Measurements from ENCODE around the gene CDA. TPM values are rescaled to one million over a fixed set of nuclear protein-coding genes. Genes with fewer than 3 reads are reported as not detected.

Gene CDA
- total and polyA plus RNA-seq, 7 donors: 1.0 to 2.5 (median 1.7) TPM

DNA sequence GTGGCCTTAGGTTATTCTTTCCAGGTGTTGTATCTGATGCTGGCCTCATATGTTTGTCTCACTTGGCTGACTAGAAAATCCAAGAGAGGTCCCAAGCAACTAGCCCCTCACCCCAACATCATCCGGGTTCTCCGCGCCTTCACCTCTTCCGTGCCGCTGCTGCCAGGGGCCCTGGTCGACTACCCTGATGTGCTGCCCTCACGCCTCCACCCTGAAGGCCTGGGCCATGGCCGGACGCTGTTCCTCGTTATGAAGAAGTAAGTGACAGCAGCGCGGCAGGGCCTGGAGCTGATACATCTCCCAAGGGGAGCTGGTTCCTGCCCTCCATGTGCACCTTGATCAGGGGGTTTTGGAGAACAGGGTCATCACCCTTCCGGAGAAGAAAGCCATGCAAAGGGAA is 55.5 kb downstream of the CDA start:
- no peak overlapping the region for H3K4me3 ChIP-seq
- WGBS, 3 donors: 86 to 90% (median 88%) methylated on average over 13 of the region's 13 CpGs
- no peaks in the 10 kb centered on the region for H3K27me3 ChIP-seq (ENCODE audit: insufficient read depth in 3 of 3, low read length in 2 of 3)
- DNase-seq (no peak), ATAC-seq (no peak)
- intact Hi-C loops (cut with DNase I): no loop called here
- no peaks in the 10 kb centered on the region for H3K9me3 ChIP-seq
- no peak overlapping the region for H3K27ac ChIP-seq
- peaks cover 7 to 99% of the 10 kb centered on the region in 2 donors for H3K36me3 ChIP-seq (ENCODE audit: insufficient read depth in 1 of 2, low read depth in 1 of 2)
- no peaks in the 10 kb centered on the region for H3K4me1 ChIP-seq
- TF ChIP-seq, protein P1, sequence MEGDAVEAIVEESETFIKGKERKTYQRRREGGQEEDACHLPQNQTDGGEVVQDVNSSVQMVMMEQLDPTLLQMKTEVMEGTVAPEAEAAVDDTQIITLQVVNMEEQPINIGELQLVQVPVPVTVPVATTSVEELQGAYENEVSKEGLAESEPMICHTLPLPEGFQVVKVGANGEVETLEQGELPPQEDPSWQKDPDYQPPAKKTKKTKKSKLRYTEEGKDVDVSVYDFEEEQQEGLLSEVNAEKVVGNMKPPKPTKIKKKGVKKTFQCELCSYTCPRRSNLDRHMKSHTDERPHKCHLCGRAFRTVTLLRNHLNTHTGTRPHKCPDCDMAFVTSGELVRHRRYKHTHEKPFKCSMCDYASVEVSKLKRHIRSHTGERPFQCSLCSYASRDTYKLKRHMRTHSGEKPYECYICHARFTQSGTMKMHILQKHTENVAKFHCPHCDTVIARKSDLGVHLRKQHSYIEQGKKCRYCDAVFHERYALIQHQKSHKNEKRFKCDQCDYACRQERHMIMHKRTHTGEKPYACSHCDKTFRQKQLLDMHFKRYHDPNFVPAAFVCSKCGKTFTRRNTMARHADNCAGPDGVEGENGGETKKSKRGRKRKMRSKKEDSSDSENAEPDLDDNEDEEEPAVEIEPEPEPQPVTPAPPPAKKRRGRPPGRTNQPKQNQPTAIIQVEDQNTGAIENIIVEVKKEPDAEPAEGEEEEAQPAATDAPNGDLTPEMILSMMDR (IDR thresholded peaks at IDR 0.05): no peak

DNA sequence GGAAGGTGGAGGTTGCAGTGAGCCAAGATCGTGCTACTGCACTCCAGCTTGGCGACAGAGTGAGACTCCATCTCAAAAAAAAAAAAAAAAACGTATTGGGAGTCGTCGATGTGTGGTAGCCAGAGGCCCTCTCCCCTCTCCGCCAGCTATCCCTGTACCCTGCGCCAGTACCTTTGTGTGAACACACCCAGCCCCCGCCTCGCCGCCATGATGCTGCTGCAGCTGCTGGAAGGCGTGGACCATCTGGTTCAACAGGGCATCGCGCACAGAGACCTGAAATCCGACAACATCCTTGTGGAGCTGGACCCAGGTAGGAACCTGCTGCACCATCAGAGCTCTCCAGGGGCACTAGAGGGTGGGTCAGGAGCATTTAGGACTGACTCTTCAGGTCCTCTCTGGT is 56.5 kb downstream of the CDA start:
- 87 to 96% (median 87%) methylated on average over 12 to 14 of the region's 14 CpGs for WGBS, 3 donors
- intact Hi-C loops (cut with DNase I): no loop called here
- TF ChIP-seq, protein P1 (IDR thresholded peaks at IDR 0.05): no peak
- Histone ChIP-seq H3K36me3 (ENCODE audit: insufficient read depth in 1 of 2, low read depth in 1 of 2) (peaks cover 14 to 99% of the 10 kb centered on the region in 2 donors), H3K9me3 (no peaks in the 10 kb centered on the region), H3K27me3 (ENCODE audit: insufficient read depth in 3 of 3, low read length in 2 of 3) (no peaks in the 10 kb centered on the region), H3K4me1 (no peaks in the 10 kb centered on the region), H3K27ac (no peak overlapping the region), H3K4me3 (no peak overlapping the region)
- no peak for ATAC-seq
- DNase-seq: no peak

DNA sequence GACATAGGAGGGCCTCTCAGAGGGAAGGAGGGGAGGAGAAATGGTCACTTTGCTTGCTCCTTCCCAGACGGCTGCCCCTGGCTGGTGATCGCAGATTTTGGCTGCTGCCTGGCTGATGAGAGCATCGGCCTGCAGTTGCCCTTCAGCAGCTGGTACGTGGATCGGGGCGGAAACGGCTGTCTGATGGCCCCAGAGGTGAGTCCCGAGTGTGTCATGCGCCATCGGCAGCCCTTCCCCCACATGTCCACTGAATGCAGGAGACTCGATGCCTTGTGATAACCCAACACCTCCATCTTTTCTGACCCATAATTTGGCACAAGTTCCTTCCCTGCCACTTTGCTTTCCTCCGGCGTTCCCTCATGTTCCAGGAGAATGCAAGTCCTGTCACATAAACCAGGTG is 59.5 kb downstream of the CDA start:
- no peak overlapping the region for H3K27ac ChIP-seq
- intact Hi-C loops (cut with DNase I): no loop called here
- DNase-seq (no peak), ATAC-seq (no peak)
- WGBS, 3 donors: 78 to 83% (median 81%) methylated on average over 13 of the region's 13 CpGs
- H3K9me3 ChIP-seq: no peaks in the 10 kb centered on the region
- no peaks in the 10 kb centered on the region for H3K4me1 ChIP-seq
- H3K36me3 ChIP-seq (ENCODE audit: insufficient read depth in 1 of 2, low read depth in 1 of 2): peaks cover 17 to 99% of the 10 kb centered on the region in 2 donors
- TF ChIP-seq, protein P1 (IDR thresholded peaks at IDR 0.05): no peak
- no peak overlapping the region for H3K4me3 ChIP-seq
- no peaks in the 10 kb centered on the region for H3K27me3 ChIP-seq (ENCODE audit: insufficient read depth in 3 of 3, low read length in 2 of 3)

DNA sequence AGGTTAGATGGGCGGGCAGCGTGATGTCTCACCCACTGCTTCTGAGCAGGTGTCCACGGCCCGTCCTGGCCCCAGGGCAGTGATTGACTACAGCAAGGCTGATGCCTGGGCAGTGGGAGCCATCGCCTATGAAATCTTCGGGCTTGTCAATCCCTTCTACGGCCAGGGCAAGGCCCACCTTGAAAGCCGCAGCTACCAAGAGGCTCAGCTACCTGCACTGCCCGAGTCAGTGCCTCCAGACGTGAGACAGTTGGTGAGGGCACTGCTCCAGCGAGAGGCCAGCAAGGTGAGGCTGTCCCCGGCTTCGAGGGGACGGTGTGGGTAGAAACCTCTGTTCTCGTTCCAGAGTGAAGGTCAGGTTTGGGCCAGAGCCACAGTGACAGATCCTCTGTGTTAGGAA is 60.0 kb downstream of the CDA start:
- 86 to 92% (median 91%) methylated on average over 15 of the region's 15 CpGs for WGBS, 3 donors
- H3K27me3 ChIP-seq (ENCODE audit: insufficient read depth in 3 of 3, low read length in 2 of 3): no peaks in the 10 kb centered on the region
- TF ChIP-seq, protein P1 (IDR thresholded peaks at IDR 0.05): no peak
- H3K36me3 ChIP-seq (ENCODE audit: insufficient read depth in 1 of 2, low read depth in 1 of 2): peaks cover 21 to 99% of the 10 kb centered on the region in 2 donors
- intact Hi-C loops (cut with DNase I): no loop called here
- H3K27ac ChIP-seq: no peak overlapping the region
- no peak for ATAC-seq
- no peak overlapping the region for H3K4me3 ChIP-seq
- DNase-seq: no peak
- no peaks in the 10 kb centered on the region for H3K9me3 ChIP-seq
- no peaks in the 10 kb centered on the region for H3K4me1 ChIP-seq

DNA sequence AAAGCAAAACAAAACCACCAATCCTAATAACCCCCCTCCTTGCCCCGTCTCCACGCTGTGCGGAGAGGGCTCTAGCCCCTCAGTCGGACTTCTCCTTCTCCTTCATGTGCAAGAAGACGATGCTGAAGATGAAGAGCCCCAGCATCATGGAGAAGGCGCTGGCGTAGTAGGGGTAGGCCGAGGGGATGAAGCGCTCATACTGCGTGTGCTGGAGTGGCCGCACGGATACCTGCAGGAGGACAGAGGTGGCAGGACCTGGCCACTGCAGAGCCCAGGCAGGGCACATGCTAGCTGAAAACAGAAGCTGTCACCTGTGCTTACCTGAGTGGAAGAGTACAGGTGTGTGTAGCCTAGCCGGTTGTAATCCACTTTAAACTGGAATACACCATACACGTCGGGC is 63.4 kb downstream of the CDA start:
- H3K4me3 ChIP-seq: no peak overlapping the region
- no peaks in the 10 kb centered on the region for H3K9me3 ChIP-seq
- TF ChIP-seq, protein P1 (IDR thresholded peaks at IDR 0.05): no peak
- intact Hi-C loops (cut with DNase I): no loop called here
- H3K4me1 ChIP-seq: peaks cover 4% of the 10 kb centered on the region
- WGBS, 3 donors: 93 to 97% (median 95%) methylated on average over 15 of the region's 15 CpGs
- H3K27me3 ChIP-seq (ENCODE audit: insufficient read depth in 3 of 3, low read length in 2 of 3): no peaks in the 10 kb centered on the region
- H3K27ac ChIP-seq: no peak overlapping the region
- ATAC-seq (no peak), DNase-seq (no peak)
- H3K36me3 ChIP-seq (ENCODE audit: insufficient read depth in 1 of 2, low read depth in 1 of 2): peaks cover 29 to 100% of the 10 kb centered on the region in 2 donors

Data from psoas muscle (tissue), 8 donors.